ENCODE results near the gene IQUB.

- TF ChIP-seq EZH2phosphoT487 (IDR thresholded peaks at IDR 0.05; ENCODE audit: borderline replicate concordance, low read length) (no peak), CTCF (IDR thresholded peaks at IDR 0.05; ENCODE audit: low read depth, low read length, poor library complexity, severe bottlenecking) (no peak)
Observed at GRCh38 chr7:123492485-123492884, 41.9 kb downstream of the IQUB start.

All from DOHH2 (cell line).